ENCODE measurements around the gene ARHGAP45.

DNA sequence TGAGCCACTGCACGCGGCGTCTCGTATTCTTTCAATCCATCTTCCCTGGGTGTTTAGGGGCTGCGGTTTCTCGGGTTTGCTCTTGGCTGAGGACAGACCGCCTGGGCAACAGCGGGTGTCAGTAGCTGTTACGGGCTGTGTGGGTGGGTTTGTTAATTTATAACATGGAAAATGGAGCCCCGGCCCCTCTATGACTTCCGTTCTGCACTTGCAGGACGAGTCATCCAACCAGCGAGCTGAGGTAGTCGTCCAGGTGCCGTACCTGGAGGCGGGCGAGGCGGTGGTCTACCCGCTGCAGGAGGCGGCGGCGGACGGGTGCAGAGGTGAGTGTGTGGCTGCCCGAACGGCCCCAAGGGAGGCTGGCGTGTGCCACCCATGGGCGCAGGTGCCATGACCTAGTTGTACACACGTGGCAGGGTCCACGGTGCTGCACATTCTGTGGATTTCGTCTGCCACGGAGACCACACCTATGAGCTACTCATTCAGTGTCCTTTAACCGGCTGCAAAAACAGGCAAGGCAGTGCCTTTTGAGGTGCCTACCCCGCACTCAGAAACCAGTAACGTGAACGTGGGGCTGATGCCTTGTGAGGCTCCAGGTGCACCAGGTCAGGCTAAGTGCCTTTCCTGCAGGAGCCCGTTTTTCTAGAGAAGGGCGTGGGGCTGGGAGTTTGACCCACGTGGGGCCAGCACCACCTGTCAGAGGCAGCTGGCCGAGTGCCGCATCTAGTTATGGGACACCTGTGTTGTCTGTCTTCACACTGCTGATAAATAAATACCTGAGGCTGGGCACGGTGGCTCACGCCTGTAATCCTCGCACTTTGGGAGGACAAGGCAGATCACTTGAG, 17.3 kb downstream of the ARHGAP45 start:
- no peak for TF ChIP-seq POLR2A (IDR thresholded peaks at IDR 0.05)
- TF ChIP-seq, protein P1, sequence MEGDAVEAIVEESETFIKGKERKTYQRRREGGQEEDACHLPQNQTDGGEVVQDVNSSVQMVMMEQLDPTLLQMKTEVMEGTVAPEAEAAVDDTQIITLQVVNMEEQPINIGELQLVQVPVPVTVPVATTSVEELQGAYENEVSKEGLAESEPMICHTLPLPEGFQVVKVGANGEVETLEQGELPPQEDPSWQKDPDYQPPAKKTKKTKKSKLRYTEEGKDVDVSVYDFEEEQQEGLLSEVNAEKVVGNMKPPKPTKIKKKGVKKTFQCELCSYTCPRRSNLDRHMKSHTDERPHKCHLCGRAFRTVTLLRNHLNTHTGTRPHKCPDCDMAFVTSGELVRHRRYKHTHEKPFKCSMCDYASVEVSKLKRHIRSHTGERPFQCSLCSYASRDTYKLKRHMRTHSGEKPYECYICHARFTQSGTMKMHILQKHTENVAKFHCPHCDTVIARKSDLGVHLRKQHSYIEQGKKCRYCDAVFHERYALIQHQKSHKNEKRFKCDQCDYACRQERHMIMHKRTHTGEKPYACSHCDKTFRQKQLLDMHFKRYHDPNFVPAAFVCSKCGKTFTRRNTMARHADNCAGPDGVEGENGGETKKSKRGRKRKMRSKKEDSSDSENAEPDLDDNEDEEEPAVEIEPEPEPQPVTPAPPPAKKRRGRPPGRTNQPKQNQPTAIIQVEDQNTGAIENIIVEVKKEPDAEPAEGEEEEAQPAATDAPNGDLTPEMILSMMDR (IDR thresholded peaks at IDR 0.05): no peak

All from body of pancreas (tissue), 4 donors.